DOHH2 (cell line): ENCODE results near the gene CYP26A1.

Experiments
- EZH2phosphoT487 ChIP-seq: fragments of 200-600 bp; sonication (generic); IDR thresholded peaks from 2 replicates; pipeline ENCODE4 v1.6.1; 2017; ENCODE audit warnings: borderline replicate concordance, mild to moderate bottlenecking, antibody characterized with exemption, low read length, moderate library complexity, mixed read lengths
- TF ChIP-seq, protein P1 (sequence below): fragments of 200-600 bp; sonication (generic); IDR thresholded peaks from one replicate; pipeline ENCODE4 v1.5.1; 2014; ENCODE audit warnings: antibody characterized with exemption, mild to moderate bottlenecking, low read depth, low read length; ENCODE audit not compliant: poor library complexity, severe bottlenecking

GRCh38 chr10:93123766-93124165 is 50.1 kb downstream of the CYP26A1 start:
- TF ChIP-seq EZH2phosphoT487 = no peak
- TF ChIP-seq, protein P1, sequence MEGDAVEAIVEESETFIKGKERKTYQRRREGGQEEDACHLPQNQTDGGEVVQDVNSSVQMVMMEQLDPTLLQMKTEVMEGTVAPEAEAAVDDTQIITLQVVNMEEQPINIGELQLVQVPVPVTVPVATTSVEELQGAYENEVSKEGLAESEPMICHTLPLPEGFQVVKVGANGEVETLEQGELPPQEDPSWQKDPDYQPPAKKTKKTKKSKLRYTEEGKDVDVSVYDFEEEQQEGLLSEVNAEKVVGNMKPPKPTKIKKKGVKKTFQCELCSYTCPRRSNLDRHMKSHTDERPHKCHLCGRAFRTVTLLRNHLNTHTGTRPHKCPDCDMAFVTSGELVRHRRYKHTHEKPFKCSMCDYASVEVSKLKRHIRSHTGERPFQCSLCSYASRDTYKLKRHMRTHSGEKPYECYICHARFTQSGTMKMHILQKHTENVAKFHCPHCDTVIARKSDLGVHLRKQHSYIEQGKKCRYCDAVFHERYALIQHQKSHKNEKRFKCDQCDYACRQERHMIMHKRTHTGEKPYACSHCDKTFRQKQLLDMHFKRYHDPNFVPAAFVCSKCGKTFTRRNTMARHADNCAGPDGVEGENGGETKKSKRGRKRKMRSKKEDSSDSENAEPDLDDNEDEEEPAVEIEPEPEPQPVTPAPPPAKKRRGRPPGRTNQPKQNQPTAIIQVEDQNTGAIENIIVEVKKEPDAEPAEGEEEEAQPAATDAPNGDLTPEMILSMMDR = no peak
